CD4-positive, alpha-beta T cell treated with Interleukin-15 for 4 hours (primary cell): ENCODE measurements around the gene ZSCAN1.

ENCODE experiments used
- DNase-seq: peaks from one replicate; pipeline ENCODE4 v3.0.0-alpha.2; 2020; ENCODE audit warnings: low spot score

Gene ZSCAN1

DNA sequence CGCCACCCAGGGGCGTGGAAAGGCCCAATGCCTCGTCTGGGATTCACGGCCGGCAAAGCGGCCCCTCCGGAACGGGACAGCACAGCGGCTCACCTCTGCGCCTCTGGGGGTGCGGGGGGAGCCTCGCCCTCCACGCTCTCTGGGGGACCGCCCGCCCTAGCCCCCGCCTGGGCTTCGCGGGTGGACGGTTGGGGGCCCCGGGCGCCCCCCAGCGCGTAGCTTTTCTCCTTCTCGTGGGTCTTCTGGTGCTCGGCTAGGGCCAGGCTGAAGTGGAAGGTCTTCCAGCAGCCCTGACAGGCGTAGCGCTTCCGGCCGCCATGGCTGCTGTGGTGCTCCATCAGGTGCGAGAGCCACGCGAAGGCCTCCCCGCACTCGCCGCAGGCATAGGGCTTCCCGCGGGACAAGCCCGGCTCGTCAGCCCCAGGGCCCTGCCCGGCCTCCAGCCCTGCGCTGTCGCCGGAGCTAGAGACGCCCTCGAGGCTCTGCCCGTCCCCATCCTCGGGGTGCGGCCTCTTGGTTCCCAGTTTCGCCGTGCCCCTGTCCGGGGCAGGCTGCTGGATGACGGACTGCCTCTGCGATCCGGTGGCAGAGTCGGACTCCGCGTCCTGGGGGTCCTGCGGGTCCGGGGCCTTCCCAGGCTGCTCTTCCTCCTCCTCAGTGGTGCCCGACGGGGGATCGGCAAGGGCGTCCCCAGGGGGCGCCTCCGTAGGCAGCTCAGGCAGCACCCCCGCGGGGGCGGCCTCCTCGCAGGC, 50.9 kb downstream of the ZSCAN1 start:
- DNase-seq, result no peak

DNA sequence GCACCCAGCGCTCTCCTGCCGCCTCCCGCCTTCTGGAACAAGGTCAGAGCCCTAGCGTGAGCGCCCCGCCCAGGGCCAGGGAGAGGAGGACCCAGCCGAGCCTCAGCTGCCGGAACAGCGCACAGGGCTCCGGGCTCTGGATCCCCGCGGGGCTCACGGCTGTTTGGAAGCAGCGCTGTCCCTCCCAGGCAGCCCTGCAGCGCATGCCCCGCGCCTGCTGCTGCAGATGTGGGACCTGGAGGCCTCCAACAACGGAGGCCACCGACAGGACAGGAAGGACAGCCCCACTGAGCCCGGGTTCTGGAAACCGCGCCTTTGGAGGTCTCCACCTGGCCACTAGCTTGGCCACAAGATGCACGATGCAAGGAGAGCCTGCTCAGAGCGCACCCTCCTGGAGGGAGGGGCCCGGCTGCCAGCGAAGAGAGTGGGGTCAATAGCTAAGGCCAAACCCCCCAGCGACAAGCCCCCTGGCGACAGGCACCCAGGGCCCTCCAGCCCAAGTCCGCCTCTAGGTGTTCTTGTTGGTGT, 51.6 kb downstream of the ZSCAN1 start:
- DNase-seq, result no peak

DNA sequence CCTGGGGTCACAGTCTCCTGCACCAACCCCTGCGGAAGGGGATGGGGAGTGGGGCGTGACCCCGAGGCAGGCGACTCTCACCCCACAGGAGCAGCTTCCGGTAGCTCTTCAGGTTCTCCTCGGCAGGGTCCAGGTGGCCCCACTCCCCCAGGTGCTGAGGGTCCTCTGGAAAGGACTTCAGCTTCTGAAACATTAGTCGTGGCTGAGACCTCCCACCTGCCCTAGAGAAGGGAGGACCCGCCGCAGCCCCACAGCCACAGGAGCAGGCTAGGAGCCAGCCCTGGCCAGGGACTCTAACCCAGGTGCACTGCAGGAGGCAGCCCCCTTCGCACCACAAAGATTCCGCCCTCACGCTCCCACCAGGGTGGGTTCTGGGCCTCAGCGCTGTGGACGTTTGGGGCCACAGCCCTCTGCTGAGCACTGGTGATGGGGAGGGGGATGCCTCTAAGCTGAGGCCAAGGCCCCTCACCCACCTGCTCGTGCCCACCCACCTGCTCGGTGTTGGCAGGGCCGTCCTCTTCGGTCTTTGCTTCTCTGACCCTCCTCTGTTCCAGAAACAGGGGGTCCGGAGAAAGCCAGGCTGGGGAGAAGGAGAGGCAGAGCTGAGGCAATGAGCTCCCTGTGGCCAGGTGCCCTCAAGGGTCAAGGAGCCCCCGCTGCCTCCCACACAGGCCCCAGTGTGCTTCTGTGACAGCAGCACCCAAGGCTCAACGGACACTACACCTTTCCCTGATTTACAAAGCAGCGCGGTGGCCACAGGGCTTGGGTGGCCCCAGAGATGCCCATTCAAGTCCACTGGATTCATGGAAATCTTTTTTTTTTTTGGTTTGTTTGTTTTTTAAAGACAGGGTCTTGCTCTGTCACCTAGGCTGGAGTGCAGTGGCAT, 53.2 kb downstream of the ZSCAN1 start:
- no peak for DNase-seq

DNA sequence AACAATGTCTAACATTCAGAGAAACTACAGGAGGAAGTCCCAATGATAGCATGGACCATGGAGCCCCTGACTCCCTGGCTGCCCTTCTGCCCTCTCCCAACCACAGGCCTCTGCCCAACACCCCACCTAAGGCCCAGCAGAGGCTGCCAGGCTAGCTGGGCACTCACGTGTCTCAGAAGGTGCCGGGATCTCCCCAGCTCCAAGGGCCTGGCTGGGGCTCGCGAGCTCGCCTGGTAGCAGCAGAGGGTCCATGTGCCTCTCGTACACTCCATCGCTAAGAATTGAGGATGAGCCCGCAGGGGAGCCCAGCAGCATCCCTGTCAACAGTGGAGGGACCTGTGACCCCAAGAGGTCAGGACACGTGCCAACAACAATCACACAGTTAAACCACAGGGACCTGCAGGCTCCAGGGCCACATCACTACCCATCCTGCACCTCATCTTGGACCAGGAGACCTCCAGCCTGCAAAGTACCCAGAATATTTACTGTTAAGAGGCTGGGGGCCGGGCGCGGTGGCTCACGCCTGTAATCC, 54.8 kb downstream of the ZSCAN1 start:
- DNase-seq, result no peak

DNA sequence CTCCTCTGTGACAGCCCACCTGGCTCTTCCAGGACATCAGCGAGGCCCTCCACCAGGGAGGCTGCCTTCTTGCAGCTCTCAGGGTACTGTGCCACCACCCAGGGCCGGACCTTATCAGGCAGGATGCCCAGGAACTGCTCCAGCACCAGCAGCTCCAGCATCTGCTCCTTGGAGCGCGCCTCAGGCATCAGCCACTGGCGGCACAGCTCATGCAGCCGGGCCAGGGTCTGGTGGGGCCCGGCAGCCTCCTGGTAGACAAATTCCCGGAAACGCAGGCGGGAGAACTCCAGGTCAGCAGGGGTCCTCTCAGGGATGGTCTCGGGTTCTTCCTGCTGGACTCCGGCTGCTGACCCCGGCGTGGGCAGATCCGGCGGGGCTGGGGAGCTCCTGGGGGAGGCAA, 56.0 kb downstream of the ZSCAN1 start:
- DNase-seq, result no peak

DNA sequence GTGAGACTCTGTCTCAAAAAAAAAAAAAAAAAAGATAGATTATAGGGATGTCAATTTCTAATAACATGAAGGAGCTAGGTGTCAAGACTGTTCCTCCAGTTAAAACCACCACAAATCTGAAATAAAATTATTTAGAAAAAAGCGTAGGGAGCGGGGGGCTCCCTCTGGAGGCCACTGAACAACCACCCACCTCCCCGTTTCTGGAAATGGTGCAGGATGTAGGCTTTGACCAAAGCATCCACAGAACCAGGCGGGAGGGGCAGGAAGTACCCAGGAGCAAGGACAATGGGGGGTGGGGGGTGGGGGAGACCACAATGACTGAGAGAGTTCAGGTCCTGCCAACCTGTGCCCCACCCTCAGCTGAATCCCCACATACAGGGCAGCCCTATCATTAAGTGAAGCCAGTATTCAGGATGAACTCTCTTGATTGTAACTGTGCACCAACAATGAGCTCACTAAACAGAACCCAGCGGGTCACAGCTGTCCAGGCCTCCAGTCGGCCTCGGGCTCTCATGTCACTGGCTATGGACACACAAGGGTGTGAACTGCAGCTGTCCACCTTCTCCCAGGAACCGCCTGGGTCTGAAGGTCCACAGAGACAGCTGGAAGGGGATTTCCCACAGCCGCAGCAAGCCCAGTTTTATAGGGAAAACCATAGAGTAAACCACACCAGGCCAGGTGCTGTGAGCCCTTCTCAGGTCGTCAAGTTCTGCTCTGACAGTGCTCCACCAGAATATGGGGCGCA, 57.6 kb downstream of the ZSCAN1 start:
- DNase-seq, result no peak

DNA sequence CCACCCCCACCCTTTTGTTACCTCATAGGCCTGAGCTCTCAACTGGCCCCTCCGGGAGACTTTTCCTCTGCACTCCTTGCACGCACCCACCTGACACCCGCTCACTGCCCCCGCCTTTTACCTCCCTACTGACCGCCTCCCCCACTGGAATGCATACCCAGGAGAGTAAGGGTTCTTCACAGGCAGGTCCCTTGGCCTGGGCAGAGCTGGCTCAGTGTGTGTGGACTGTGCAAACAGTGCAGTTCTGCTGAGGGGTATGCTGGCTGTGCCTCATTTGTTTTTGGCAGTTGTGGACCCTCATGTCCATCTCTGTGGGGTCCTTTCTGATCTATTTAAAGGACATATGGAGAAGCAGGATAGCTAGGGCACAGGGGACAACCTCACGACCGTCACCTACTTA, 59.2 kb downstream of the ZSCAN1 start:
- no peak for DNase-seq

DNA sequence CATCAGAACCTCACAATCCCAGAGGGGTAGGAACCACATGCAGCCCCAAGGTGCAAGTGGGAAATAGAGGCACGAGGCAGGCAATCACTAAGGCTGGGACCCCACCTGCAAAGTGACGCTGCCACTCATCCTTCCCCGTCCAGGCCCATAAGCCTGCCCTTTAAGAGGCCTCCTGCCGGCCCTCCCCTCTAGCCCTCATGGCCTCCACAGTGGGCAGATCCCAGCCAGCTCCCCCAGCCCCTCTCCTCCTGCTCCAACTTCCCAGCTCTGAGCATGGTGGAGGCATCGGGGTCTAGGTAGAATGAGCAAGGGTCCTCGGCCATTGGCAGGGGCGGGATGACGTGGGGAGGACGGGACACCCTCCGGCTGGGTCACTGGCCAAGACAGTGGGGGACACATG, 61.5 kb downstream of the ZSCAN1 start:
- no peak for DNase-seq

DNA sequence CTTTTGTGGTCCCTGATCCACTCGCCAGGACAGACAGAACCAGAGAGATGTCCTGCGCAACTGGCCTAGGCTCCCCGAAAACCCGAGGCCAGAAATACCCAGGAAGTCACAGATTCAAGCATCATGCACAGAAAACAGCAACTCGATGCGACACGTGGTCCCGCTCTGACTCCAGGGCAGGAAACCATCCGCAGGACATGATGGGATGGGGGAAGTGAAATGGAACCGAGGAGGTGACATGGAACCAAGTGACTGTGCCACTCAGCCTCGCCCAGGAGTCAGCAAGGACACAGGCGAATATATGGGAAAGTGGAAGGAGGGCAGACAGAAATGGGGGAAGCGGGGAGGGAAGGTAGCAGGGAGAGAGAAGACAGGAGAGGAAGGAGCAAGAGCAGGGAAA, 63.1 kb downstream of the ZSCAN1 start:
- no peak for DNase-seq

DNA sequence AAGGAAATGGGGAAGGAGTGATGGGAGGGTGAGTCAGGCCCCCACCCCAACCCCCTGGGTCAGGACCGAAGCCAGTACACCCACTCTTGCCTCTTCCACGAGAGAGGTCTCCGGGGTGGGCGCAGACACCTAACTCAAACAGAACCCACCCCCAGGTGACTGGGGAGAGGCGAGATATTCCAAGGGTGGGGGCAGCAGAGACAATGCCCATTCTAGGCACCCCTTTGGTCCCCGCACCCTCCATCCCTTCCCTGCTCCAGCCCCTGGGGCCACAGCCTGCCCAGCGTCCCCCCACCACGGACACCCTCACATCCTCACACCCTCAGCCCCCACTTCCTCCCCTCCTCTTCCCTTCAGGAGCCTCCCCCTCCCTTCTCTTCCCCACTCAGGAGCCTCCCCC, 63.5 kb downstream of the ZSCAN1 start:
- no peak for DNase-seq

DNA sequence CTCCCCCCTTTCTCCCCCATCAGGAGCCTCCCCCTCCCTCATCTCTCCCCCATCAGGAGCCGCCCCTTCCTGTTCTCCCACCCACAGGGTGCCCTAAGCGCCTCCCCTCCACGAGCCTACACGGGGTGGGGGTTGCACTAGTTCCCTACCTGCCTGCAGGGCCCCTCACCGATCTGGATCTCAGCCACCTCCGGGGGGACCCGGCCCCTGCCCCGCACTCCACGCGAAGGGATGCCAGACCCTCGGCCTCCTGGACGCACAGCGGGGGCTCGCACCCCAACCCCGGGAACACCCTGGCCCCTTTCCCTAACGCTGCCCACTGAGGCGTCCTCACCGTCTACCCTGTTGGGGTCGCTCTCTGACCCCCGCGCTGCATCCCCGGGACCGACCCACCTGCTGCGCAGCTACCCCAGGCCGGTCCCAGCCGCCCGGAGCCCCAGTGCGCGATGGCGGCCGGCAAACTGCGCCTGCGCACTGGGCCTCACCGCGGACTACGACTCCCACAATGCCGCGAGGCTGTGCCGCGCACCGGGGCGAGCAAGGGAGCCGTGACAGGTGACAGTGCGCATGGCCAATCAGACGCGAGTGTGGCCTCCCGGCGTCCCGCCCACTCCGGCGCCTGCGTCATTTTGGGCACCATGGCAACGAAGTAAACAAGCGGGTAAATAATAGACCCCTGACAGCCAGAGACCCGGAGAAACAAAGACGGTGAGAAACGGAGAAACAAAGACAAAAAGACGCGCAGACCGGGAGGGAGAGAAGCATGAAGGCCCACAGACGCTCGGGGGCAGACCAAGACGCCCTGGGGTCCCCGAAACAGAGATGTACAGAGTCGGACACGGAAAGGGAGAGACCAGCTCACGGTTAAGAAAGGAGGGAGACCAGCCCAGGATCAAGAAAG, 64.2 kb downstream of the ZSCAN1 start, which contains the start of gene ZSCAN18:
TSS of gene ZSCAN18 (minus strand) at position 451 of the 901 bp plus-strand sequence. CDS start 7,964 bp downstream, outside the sequence.
- DNase-seq, result peak; percentile 97

DNA sequence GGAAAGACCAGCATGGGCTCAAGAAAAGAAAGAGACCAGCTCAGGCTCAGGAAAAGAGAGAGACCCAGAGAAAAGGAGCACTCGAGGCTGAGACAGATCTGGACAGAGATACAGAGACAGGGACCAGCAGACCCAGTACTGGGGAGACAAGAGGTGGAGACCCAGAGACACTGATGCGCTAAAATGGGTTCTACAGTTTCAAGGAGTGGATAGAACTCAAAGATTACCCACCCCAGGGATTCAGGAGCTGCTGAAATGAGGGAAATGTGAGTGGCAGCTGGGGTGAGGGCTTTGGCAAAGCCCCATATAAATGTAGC, 64.8 kb downstream of the ZSCAN1 start:
- DNase-seq, result no peak
